ENCODE measurements around the gene MARCHF3. TPM values are rescaled to one million over a fixed set of nuclear protein-coding genes. Genes with fewer than 3 reads are reported as not detected.

The MARCHF3 gene
- total and polyA plus RNA-seq, 2 donors (not counting 3 experiments of a cell fraction or from before 2014, with no cell fraction given) = 31.9 to 35.0 TPM

DNA sequence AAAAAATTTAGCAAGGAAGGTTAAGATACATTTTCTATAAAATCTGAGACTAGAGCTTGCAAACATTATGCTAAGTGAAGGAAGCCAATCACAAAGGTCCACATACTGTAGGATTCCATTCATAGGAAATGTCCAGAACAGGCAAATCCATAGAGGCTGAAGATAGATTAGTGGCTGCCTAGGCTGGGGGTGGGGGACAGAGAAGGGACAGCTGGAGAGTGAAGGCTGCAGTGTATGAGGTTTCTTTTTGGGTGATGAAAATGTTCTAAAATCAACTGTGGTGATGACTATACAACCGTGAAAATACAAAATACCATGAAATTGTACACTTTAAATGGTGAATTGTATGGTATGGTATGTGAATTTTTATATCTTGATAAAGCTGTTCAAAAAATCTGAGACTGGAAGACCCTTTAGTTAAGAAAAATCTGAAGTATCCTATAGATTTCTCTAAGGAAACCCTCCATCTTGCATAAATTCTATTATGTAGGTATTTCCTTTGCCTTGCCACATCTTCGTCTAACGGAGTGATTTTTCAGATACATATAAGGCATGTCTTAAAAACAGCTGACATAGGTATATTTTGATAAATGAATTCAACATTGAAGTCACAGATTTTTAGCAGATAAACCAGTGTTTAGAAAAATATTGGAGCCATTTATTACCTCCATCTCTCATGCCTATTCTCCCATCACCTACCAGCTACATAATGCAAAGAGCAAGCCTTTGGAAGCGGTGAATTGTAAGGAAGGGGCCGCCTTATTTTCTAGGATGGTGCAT is 132.3 kb downstream of the MARCHF3 start:
- H2AFZ ChIP-seq (ENCODE audit: low read depth, low read length) = no peak overlapping the region
- dilution Hi-C loops (cut with MboI; ENCODE audit: extremely low pct_ligation_motif_present, low sequenced_read_pairs) (no loop called here), intact Hi-C loops (cut with micrococcal nuclease) (no loop called here)
- no peaks in the 10 kb centered on the region for H3K79me2 ChIP-seq (ENCODE audit: control insufficient read depth, insufficient read depth, low read length)
- H3K4me2 ChIP-seq (ENCODE audit: insufficient read depth, low read length) = no peak overlapping the region
- H3K4me3 ChIP-seq (replicated peaks in 1 of 3; ENCODE audit: insufficient read depth in 1 of 3, low read depth in 1 of 3, low read length in 3 of 3) = no peak overlapping the region
- TF ChIP-seq GATA2 (IDR thresholded peaks at IDR 0.05; ENCODE audit: insufficient read depth, insufficient read length, low read depth, low read length) (no peak), FOS (IDR thresholded peaks at IDR 0.05; ENCODE audit: borderline replicate concordance, insufficient read depth, low read length) (no peak), MYC (IDR thresholded peaks at IDR 0.05; ENCODE audit: low read depth, low read length) (no peak), POLR2AphosphoS5 (IDR thresholded peaks at IDR 0.05; ENCODE audit: insufficient read depth, low read depth, low read length) (no peak), POLR2A (IDR thresholded peaks at IDR 0.05; ENCODE audit: low read depth, low read length) (no peak), JUN (IDR thresholded peaks at IDR 0.05; ENCODE audit: borderline replicate concordance, insufficient read depth, insufficient read length, low read depth) (no peak), EZH2 (IDR thresholded peaks at IDR 0.05; ENCODE audit: borderline replicate concordance, low read depth, low read length, severe bottlenecking) (no peak)
- TF ChIP-seq, protein P1, sequence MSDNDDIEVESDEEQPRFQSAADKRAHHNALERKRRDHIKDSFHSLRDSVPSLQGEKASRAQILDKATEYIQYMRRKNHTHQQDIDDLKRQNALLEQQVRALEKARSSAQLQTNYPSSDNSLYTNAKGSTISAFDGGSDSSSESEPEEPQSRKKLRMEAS (IDR thresholded peaks at IDR 0.05; ENCODE audit: insufficient read depth, insufficient read length) = no peak
- TF ChIP-seq, protein P2, sequence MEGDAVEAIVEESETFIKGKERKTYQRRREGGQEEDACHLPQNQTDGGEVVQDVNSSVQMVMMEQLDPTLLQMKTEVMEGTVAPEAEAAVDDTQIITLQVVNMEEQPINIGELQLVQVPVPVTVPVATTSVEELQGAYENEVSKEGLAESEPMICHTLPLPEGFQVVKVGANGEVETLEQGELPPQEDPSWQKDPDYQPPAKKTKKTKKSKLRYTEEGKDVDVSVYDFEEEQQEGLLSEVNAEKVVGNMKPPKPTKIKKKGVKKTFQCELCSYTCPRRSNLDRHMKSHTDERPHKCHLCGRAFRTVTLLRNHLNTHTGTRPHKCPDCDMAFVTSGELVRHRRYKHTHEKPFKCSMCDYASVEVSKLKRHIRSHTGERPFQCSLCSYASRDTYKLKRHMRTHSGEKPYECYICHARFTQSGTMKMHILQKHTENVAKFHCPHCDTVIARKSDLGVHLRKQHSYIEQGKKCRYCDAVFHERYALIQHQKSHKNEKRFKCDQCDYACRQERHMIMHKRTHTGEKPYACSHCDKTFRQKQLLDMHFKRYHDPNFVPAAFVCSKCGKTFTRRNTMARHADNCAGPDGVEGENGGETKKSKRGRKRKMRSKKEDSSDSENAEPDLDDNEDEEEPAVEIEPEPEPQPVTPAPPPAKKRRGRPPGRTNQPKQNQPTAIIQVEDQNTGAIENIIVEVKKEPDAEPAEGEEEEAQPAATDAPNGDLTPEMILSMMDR (IDR thresholded peaks at IDR 0.05; ENCODE audit: extremely low read depth in 1 of 2, insufficient read depth in 1 of 2, low read depth in 1 of 2, low read length in 2 of 2) = no peak
- no TSS peak for BruUV-seq (replicated peaks)
- no peaks in the 10 kb centered on the region for H3K9me3 ChIP-seq (replicated peaks; ENCODE audit: control insufficient read depth, insufficient read depth, low read length)
- no peak for DNase-seq (ENCODE audit: low read depth, low spot score)
- H3K9ac ChIP-seq (replicated peaks; ENCODE audit: extremely low read depth, insufficient read depth, low read length) = no peak overlapping the region
- ChIA-PET CTCF (no interaction called here), POLR2A (no interaction called here)
- FAIRE-seq = no peak
- H3K9me1 ChIP-seq (replicated peaks; ENCODE audit: control insufficient read depth, extremely low read depth, insufficient read depth, low read length) = no peaks in the 10 kb centered on the region
- no peak overlapping the region for H3K27ac ChIP-seq (ENCODE audit: insufficient read depth, low read depth, low read length)
- H3K27me3 ChIP-seq (ENCODE audit: control insufficient read depth in 2 of 2, insufficient read depth in 2 of 2, low read length in 2 of 2) = no peaks in the 10 kb centered on the region
- no peaks in the 10 kb centered on the region for H4K20me1 ChIP-seq (replicated peaks; ENCODE audit: control insufficient read depth, extremely low read depth, insufficient read depth, low read length)
- H3K4me1 ChIP-seq (ENCODE audit: control insufficient read depth, extremely low read depth, insufficient read depth, low read length) = no peaks in the 10 kb centered on the region
- peaks cover 0 to 2% of the 10 kb centered on the region in 2 experiments for H3K36me3 ChIP-seq (ENCODE audit: control insufficient read depth in 2 of 2, extremely low read depth in 1 of 2, insufficient read depth in 2 of 2, low read length in 2 of 2)

Measured in endothelial cell of umbilical vein (primary cell).